AG04450 (cell line): ENCODE results near the gene PLCL1. TPM values are rescaled to one million over a fixed set of nuclear protein-coding genes. Genes with fewer than 3 reads are reported as not detected.

ENCODE experiments used
- CTCF ChIA-PET: fragments of 300-600, 350-600 bp; formaldehyde crosslinking; extraction: SDS; loops from one replicate; lab custom pipeline; 2022; ENCODE audit warnings: antibody characterized with exemption, inconsistent platforms; lab: Charles Lee
- POLR2A ChIA-PET: fragments of 350-600 bp; formaldehyde crosslinking; extraction: SDS; loops from one replicate; lab custom pipeline; 2021; ENCODE audit warnings: antibody characterized with exemption, inconsistent platforms; lab: Yijun Ruan, JAX
- DNase-seq: peaks from one replicate; pipeline ENCODE4 v3.0.0-alpha.2; 2011; ENCODE audit warnings: low read depth, low spot score
- H3K27ac ChIP-seq: one replicate; pipeline ENCODE4 v1.5.1; 2012; ENCODE audit warnings: low read depth, low read length, control low read depth
- H3K27me3 ChIP-seq: one replicate; pipeline ENCODE4 v1.6.0; 2012; ENCODE audit warnings: low read length; ENCODE audit not compliant: control insufficient read depth, insufficient read depth
- H3K4me3 ChIP-seq: 2 replicates; pipeline ENCODE4 v1.5.1; 2011; ENCODE audit warnings: mild to moderate bottlenecking, low read depth, low read length, control low read depth
- H3K9me3 ChIP-seq: 2 replicates; pipeline ENCODE4 v1.5.1; 2012; ENCODE audit warnings: low read length; ENCODE audit not compliant: control insufficient read depth, insufficient read depth
- CTCF ChIP-seq: IDR thresholded peaks from 2 replicates; pipeline ENCODE4 v1.5.1; 2011; ENCODE audit warnings: low read depth, low read length, control low read depth, inconsistent platforms
- polyA plus RNA-seq: library from polyadenylated mRNA; depleted of rRNA; stranded (reverse); fragments of >200 nt; gene quantifications from 2 replicates; pipeline ENCODE4 v1.2.3, GENCODE V29; 2011

Gene PLCL1
- polyA plus RNA-seq, 1 experiment, result 0.43 TPM

DNA sequence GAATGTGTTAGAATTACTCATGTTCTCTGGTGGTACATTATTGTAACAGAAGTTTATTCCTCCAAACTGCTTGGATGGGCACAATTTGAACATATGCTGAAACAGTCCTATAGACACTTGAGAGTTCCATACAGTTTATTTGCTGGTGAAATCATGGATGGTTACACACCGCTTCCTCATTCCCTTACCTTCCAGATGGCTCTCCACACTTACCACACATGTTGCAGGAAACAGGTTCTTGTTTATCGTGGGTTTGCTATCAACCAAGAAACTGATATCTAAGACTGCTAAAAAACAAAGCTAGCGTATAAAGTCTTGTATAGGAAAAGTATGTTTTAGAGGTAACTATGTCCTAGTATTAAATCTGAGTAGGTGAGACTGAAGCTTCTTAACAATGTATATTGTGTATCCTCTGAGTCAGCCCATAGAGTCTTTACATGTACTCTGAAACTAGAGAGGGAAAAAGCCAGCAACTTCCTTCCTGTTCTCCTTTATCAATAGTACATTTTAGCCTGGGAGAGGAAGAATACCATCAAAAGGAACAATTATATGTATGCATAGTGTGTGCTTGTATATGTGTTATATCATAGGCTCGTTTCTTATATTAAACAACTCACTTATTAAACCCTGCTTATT is 313.1 kb downstream of the PLCL1 start:
- Histone ChIP-seq H3K27ac (no peak overlapping the region), H3K27me3 (no peaks in the 10 kb centered on the region), H3K9me3 (no peaks in the 10 kb centered on the region), H3K4me3 (no peak overlapping the region)
- no peak for TF ChIP-seq CTCF
- no peak for DNase-seq
- ChIA-PET CTCF (interaction anchor here (0.7 to 2.0 kb wide), 2 partner anchors 10 to 144 kb away, joined by 3 to 14 read pairs; no protein-coding TSS in a partner anchor), POLR2A (no interaction called here)

GRCh38 chr2:198127627-198128026 is 323.2 kb downstream of the PLCL1 start:
- H3K4me3 ChIP-seq, result no peak overlapping the region
- peak; percentile 76 for TF ChIP-seq CTCF
- POLR2A ChIA-PET, result no interaction called here
- DNase-seq, result peak; percentile 38
- H3K9me3 ChIP-seq, result no peaks in the 10 kb centered on the region
- no peak overlapping the region for H3K27ac ChIP-seq
- no peaks in the 10 kb centered on the region for H3K27me3 ChIP-seq
- CTCF ChIA-PET, result interaction anchor here (0.5 to 3.6 kb wide), 24 partner anchors 9 to 411 kb away, joined by 3 to 22 read pairs (median 4); partner anchors contain the start of gene PLCL1

DNA sequence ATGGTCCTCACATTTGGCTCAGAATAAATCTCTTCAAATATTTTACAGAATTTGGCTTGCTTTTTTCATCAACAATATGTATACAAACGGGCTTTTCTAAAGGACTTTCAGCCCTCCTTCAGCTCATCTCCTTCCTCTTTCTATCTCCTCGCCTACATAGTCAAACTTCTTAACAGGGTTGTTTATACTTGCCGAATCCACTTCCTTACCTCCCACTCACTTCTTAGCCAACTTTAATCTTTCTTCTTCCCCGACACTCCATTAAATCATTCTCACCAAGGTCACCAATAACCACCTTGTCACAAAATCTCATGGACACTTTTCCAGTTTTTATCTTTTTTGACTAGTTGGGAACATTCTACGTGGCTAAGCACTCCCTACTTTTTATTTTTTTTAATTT is 325.2 kb downstream of the PLCL1 start:
- no peak overlapping the region for H3K27ac ChIP-seq
- no peaks in the 10 kb centered on the region for H3K9me3 ChIP-seq
- no peak for DNase-seq
- no peak for TF ChIP-seq CTCF
- ChIA-PET POLR2A (no interaction called here), CTCF (interaction anchor here (2.8 kb wide), 1 partner anchor 328 kb away, joined by 17 read pairs; no protein-coding TSS in a partner anchor)
- no peaks in the 10 kb centered on the region for H3K27me3 ChIP-seq
- no peak overlapping the region for H3K4me3 ChIP-seq

GRCh38 chr2:198134293-198134955 is 330.0 kb downstream of the PLCL1 start:
- Histone ChIP-seq H3K4me3 (no peak overlapping the region), H3K27me3 (no peaks in the 10 kb centered on the region), H3K9me3 (no peaks in the 10 kb centered on the region), H3K27ac (no peak overlapping the region)
- ChIA-PET POLR2A (no interaction called here), CTCF (no interaction called here)
- no peak for DNase-seq
- no peak for TF ChIP-seq CTCF

- H3K4me3 ChIP-seq, result no peak overlapping the region
- no peak overlapping the region for H3K27ac ChIP-seq
- ChIA-PET CTCF (no interaction called here), POLR2A (no interaction called here)
- no peaks in the 10 kb centered on the region for H3K9me3 ChIP-seq
- no peaks in the 10 kb centered on the region for H3K27me3 ChIP-seq
- no peak for TF ChIP-seq CTCF
- DNase-seq, result no peak
Observed at GRCh38 chr2:198135481-198135934, 331.1 kb downstream of the PLCL1 start.
